Fibroblast of pulmonary artery (primary cell): ENCODE measurements around the gene RASGRP2.

Experiments
- DNase-seq: peaks from one replicate; pipeline ENCODE4 v3.0.0-alpha.2; 2010; ENCODE audit warnings: low read depth
- H3K4me3 ChIP-seq: replicated peaks from 2 replicates; pipeline ENCODE4 v1.5.1; 2011; ENCODE audit warnings: low read depth, mild to moderate bottlenecking, control low read depth, low read length, moderate library complexity
- CTCF ChIP-seq: IDR thresholded peaks from 2 replicates; pipeline ENCODE4 v1.5.1; 2011; ENCODE audit warnings: mild to moderate bottlenecking, control low read depth, low read length, inconsistent platforms; ENCODE audit errors: missing control alignments

Gene RASGRP2

GRCh38 chr11:64677441-64678023 is 66.4 kb downstream of the RASGRP2 start:
- no peak for TF ChIP-seq CTCF
- no peak overlapping the region for H3K4me3 ChIP-seq
- no peak for DNase-seq
